Esophagus muscularis mucosa (tissue), 4 donors: ENCODE measurements around the gene ERCC6L2.

Experiments used
- CTCF ChIP-seq, 3 experiments: fragments of 200-600 bp in 2 of 3; fragments of 450-650 bp in 1 of 3; sonication (generic) in 2 of 3; IDR thresholded peaks; one replicate each; pipeline ENCODE4 v1.5.1; 2017 to 2019; ENCODE audit warnings: antibody characterized with exemption in 3 of 3, mild to moderate bottlenecking in 2 of 3, moderate library complexity in 1 of 3
- EP300 ChIP-seq: sonication (generic); formaldehyde crosslinking; IDR thresholded peaks from one replicate; pipeline ENCODE4 v1.6.1; 2017; ENCODE audit warnings: antibody characterized with exemption
- POLR2A ChIP-seq: fragments of 450-650 bp; IDR thresholded peaks from one replicate; pipeline ENCODE4 v1.6.1; 2017; ENCODE audit warnings: antibody characterized with exemption, moderate library complexity, mild to moderate bottlenecking, low read depth

DNA sequence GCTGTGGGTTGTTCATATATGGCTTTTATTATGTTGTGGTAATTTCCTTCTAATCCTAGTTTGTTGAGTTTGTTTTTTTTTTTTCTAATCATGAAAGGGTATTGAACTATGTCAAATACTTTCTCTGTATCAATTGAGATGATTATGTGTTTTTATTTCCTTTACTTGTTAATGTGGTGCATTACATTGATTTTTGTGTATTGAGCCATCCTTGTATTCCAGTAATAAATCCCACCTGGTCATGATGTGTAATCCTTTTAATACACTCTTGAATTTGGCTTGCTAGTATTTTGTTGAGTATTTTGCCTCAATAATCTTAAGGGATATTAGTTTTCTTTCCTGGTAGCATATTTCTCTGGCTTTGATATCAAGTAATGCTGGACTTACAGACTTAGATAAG is 13.1 kb upstream of the ERCC6L2 start:
- TF ChIP-seq CTCF (IDR thresholded peaks at IDR 0.05) (no peak), POLR2A (no peak), EP300 (no peak)
